Activated CD4-positive, alpha-beta T cell treated with anti-CD3 and anti-CD28 coated beads for 36 hours (primary cell): Measurements from ENCODE around the gene NBEAL2. TPM values are rescaled to one million over a fixed set of nuclear protein-coding genes. Genes with fewer than 3 reads are reported as not detected.
A peak's percentile ranks its signal among the peaks of the same experiment; 100 is the strongest.

ENCODE experiments used
- ATAC-seq: fragments of 200-7000 bp; cut with Tn5 transposase; one replicate; pipeline ENCODE4 v1.10.0; 2021; ENCODE audit warnings: mild to moderate bottlenecking, moderate library complexity
- CTCF ChIA-PET: fragments of 350-600 bp; sonication (Branson Sonifier 250); formaldehyde crosslinking; loops from one replicate; lab custom pipeline; 2021; ENCODE audit warnings: antibody characterized with exemption; lab: Charles Lee
- POLR2A ChIA-PET: fragments of 350-600 bp; sonication (Branson Sonifier 250); formaldehyde crosslinking; loops from one replicate; lab custom pipeline; 2021; ENCODE audit warnings: antibody characterized with exemption, inconsistent platforms; lab: Charles Lee
- DNase-seq: peaks from one replicate; pipeline ENCODE4 v3.0.0-alpha.2; 2020
- H3K27ac Mint-ChIP-seq: one replicate; pipeline ENCODE4 v1.8.0; 2021; ENCODE audit warnings: mixed read lengths
- H3K27me3 Mint-ChIP-seq: one replicate; pipeline ENCODE4 v1.8.0; 2021; ENCODE audit warnings: mixed read lengths
- H3K36me3 Mint-ChIP-seq: one replicate; pipeline ENCODE4 v1.8.0; 2021; ENCODE audit warnings: low read depth, mixed read lengths
- H3K4me1 Mint-ChIP-seq: one replicate; pipeline ENCODE4 v1.8.0; 2021; ENCODE audit warnings: mixed read lengths
- H3K4me3 Mint-ChIP-seq: one replicate; pipeline ENCODE4 v1.8.0; 2021; ENCODE audit warnings: mild to moderate bottlenecking, moderate library complexity, mixed read lengths
- H3K9me3 Mint-ChIP-seq: one replicate; pipeline ENCODE4 v1.8.0; 2021; ENCODE audit warnings: low read depth, mixed read lengths
- intact Hi-C, 2 experiments: fragments of 100-400 bp; cut with DNase I in 1 of 2; cut with micrococcal nuclease in 1 of 2; formaldehyde crosslinking; loops; one replicate each; pipeline versions ENCODE4 v1.14.2 to v1.15.1; 2022 to 2024; cut with DNase I, micrococcal nuclease
- total RNA-seq, 2 experiments: library from RNA; stranded (reverse); gene quantifications; one replicate each; pipeline ENCODE4 v1.2.3, GENCODE V29; 2021

Gene NBEAL2
- total RNA-seq, 2 experiments from 2014 or later: 83.4 to 84.9 TPM

DNA sequence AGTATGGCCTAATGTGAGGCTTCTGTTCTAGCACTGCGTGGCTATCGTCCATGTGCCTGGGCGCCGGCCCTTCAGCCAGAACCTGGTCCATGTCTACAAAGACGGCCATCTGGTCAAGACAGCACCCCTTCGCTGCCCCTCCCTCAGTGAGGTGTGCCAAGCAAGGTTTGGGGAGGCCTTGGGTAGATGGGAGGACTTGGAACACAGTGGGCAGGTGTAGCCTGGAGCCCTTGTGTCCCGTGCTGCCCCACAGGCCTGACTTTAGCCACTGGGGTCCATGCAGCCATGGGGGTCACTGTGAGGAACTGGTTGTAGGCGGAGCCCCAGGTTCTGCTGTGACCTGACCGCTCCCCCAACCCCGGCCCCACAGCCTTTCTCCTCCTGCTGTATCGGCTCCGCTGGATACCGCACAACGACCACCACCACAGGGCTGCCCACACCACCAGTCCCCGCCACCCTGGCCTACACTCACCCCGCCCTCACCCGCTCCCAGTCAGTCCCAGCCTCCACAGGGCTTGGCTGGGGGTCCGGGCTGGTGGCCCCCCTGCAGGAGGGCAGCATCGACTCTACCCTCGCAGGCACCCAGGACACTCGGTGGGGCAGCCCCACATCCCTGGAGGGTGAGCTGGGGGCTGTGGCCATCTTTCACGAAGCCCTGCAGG, 16.6 kb downstream of the NBEAL2 start:
- Mint-ChIP-seq H3K4me3 (no peak overlapping the region), H3K36me3 (peaks cover 14% of the 10 kb centered on the region), H3K27me3 (no peaks in the 10 kb centered on the region), H3K27ac (no peak overlapping the region), H3K4me1 (peaks cover 9% of the 10 kb centered on the region), H3K9me3 (no peaks in the 10 kb centered on the region)
- POLR2A ChIA-PET: no interaction called here
- ATAC-seq (no peak), DNase-seq (no peak)
- CTCF ChIA-PET: interaction anchor here (0.6 kb wide), 1 partner anchor 13 kb away, joined by 3 read pairs; no protein-coding TSS in a partner anchor
- intact Hi-C loops: no loop called here

DNA sequence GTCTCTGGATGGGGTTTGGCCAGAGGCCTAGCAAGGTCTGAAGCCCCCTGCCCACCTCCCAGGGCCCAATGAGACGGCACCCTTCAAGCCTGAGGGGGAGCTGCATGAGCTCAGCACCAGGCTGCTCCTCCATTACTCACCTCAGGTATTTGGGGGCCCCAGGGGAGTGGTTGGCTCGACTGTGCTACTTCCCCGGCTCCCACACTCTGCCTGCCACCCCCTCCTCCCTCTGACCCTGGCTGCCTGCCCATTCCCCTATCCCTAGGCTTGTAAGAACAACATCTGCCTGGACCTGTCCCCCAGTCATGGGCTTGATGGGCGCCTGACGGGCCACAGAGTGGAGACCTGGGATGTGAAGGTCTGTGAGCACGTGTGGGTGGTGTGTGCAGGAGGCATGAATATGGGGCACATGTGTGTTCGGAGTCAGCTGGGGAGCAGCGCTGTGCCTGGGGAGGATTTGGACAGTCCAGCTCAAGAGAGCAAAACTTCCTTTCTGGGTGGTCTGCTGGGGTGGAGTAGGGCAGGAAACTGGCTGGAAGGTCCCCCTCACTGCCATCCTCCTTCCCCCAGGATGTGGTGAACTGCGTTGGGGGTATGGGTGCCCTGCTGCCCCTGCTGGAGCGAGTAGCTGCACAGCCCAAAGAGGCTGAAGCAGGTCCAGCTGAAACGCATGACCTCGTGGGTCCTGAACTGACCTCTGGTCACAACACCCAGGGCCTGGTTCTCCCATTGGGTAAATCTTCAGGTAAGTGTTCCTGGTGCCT, 17.4 kb downstream of the NBEAL2 start:
- ChIA-PET CTCF (interaction anchor here (1.3 to 1.6 kb wide), 2 partner anchors 38 to 49 kb away, joined by 5 read pairs; no protein-coding TSS in a partner anchor), POLR2A (no interaction called here)
- Mint-ChIP-seq H3K36me3 (peaks cover 14% of the 10 kb centered on the region), H3K9me3 (no peaks in the 10 kb centered on the region), H3K27ac (peak overlapping the region; percentile 47), H3K27me3 (no peaks in the 10 kb centered on the region), H3K4me1 (peaks cover 9% of the 10 kb centered on the region), H3K4me3 (no peak overlapping the region)
- intact Hi-C loops: no loop called here
- ATAC-seq: no peak
- no peak for DNase-seq

DNA sequence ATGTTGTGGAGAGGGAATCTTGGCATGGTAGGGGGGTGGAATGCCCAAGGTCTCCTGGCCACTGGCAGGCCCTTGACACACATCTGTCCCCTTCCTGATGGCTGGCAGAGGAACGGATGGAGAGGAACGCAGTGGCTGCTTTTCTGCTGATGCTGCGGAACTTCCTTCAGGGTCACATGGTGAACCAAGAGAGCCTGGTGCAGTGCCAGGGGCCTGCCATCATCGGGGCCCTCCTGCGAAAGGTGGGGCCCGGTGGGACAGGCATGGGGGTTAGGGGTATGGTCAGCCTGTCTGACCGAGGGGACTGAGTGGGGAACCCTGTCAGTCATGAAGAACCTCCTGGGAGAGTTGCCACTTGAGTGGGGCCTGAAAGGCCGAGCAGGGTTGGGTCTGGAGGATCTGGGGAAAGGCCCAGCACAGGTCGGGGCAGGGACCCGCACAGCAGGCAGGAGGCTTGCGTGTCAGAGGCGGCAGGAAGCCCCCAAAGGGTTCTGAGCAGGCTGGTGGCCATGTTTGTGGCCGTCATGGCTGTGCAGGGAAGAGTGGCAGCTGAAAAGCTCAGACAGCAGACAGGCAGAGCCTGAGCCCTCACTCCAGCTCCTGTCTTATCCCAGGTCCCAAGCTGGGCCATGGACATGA, 18.1 kb downstream of the NBEAL2 start:
- intact Hi-C loops: loop anchor here (1.0 to 2.0 kb wide), 3 partner anchors 73 to 131 kb away; no protein-coding TSS in a partner anchor
- Mint-ChIP-seq H3K4me3 (no peak overlapping the region), H3K9me3 (no peaks in the 10 kb centered on the region), H3K4me1 (peaks cover 9% of the 10 kb centered on the region), H3K27me3 (no peaks in the 10 kb centered on the region), H3K36me3 (peaks cover 17% of the 10 kb centered on the region), H3K27ac (no peak overlapping the region)
- DNase-seq (no peak), ATAC-seq (no peak)
- CTCF ChIA-PET: interaction anchor here (0.5 to 1.7 kb wide), 10 partner anchors 38 to 893 kb away, joined by 3 to 7 read pairs (median 4); no protein-coding TSS in a partner anchor
- POLR2A ChIA-PET: interaction anchor here (0.9 kb wide), 1 partner anchor 74 kb away, joined by 3 read pairs; no protein-coding TSS in a partner anchor

DNA sequence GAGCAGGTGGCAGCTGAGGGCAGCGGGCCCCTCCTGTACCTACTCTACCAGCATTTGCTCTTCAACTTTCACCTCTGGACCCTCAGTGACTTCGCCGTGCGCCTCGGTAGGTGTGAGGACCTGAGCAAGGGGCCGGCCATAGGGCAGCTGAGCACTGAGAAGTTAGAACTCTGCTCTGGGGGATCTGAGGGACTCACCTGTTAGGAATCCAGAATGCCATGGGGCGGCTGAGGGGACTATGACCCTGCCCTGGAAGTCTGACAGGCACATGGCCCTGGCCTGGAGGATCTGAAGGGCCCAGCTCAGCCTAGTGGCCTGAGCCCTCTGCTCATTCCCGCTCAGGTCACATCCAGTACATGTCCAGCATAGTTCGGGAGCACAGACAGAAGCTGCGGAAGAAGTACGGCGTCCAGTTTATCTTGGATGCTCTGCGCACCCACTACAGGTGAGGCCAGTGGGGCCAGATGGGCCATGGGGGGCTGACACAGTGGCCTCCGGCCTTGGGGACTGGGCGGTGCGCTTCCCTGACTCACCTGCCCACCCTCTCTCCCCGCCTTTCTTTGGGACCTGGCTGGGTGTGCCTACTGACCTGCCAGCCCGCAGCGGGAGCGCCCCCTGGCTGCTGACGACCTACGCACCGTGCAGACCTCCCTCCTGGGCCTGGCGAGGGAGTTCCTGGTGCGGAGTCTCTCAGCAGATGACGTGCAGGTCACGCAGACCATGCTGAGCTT, 18.8 kb downstream of the NBEAL2 start:
- Mint-ChIP-seq H3K4me3 (no peak overlapping the region), H3K27me3 (no peaks in the 10 kb centered on the region), H3K36me3 (peaks cover 17% of the 10 kb centered on the region), H3K4me1 (peaks cover 9% of the 10 kb centered on the region), H3K27ac (no peak overlapping the region), H3K9me3 (no peaks in the 10 kb centered on the region)
- intact Hi-C loops: loop anchor here (1.0 to 2.0 kb wide), 3 partner anchors 73 to 132 kb away; no protein-coding TSS in a partner anchor
- ChIA-PET CTCF (interaction anchor here (0.5 to 1.7 kb wide), 12 partner anchors 13 to 892 kb away, joined by 3 to 7 read pairs (median 3); no protein-coding TSS in a partner anchor), POLR2A (interaction anchor here (0.9 kb wide), 1 partner anchor 75 kb away, joined by 3 read pairs; no protein-coding TSS in a partner anchor)
- ATAC-seq (peak; percentile 84), DNase-seq (peak; percentile 88)

DNA sequence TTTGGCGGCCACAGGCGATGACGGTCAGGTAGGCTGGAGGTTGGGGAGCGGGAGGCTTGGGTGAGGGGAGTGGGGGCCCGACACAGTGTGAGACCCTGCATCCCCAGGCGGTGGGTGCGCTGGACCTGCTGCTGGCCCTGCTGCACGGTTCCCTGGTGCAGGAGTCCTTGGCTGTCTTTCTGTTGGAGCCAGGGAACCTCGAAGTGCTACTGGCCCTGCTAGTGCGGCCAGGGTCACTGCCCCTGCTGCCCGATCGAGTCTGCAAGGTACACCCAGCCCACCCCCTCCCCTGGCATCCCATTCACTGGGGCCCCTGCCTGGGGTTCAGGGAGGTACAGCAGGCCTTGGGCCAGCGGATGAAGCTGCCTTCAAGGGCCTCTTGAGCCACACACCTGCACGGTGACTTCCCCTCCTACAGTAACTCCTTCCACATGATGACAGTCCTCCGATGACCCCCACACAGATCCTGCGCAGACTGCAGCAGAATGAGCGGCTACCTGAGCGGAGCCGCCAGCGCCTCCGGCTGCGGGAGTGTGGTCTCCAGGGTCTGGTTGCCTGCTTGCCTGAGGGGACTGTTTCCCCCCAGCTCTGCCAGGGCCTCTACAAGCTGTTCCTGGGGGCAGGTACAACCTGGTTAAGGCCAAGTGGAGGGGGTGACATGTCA, 19.5 kb downstream of the NBEAL2 start:
- no peaks in the 10 kb centered on the region for H3K9me3 Mint-ChIP-seq
- no peaks in the 10 kb centered on the region for H3K27me3 Mint-ChIP-seq
- ChIA-PET CTCF (interaction anchor here (0.5 to 1.7 kb wide), 7 partner anchors 14 to 459 kb away, joined by 3 to 7 read pairs (median 3); no protein-coding TSS in a partner anchor), POLR2A (no interaction called here)
- no peak for DNase-seq
- intact Hi-C loops: loop anchor here (1.0 to 2.0 kb wide), 3 partner anchors 74 to 133 kb away; no protein-coding TSS in a partner anchor
- ATAC-seq: no peak
- no peak overlapping the region for H3K27ac Mint-ChIP-seq
- H3K4me1 Mint-ChIP-seq: peaks cover 9% of the 10 kb centered on the region
- H3K4me3 Mint-ChIP-seq: no peak overlapping the region
- H3K36me3 Mint-ChIP-seq: peaks cover 23% of the 10 kb centered on the region

DNA sequence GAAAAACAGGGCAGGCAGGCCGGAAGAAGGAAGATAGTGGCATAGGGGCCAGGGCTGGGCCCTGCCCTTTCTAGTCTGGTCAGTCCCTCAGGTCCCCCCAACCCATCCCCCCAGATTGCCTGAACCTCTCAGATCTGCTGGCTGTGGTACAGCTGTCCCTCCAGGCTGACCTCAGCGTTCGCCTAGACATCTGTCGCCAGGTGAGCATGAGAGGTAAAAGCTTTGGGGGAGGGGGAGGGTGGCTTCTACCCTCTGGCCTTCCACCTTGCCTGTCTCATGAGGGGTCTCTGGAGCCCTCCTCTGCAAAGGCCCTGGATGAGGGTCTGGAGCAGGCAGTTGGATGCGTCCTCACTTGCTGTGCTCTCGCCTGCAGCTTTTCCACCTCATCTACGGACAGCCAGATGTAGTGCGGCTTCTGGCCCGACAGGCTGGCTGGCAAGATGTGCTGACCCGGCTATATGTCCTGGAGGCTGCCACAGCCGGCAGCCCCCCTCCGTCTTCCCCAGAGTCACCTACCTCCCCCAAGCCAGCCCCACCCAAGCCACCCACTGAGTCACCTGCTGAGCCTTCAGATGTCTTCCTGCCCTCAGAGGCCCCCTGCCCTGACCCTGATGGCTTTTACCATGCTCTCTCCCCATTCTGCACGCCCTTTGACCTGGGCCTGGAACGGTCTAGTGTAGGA, 20.2 kb downstream of the NBEAL2 start:
- H3K27ac Mint-ChIP-seq: no peak overlapping the region
- POLR2A ChIA-PET: no interaction called here
- H3K27me3 Mint-ChIP-seq: no peaks in the 10 kb centered on the region

DNA sequence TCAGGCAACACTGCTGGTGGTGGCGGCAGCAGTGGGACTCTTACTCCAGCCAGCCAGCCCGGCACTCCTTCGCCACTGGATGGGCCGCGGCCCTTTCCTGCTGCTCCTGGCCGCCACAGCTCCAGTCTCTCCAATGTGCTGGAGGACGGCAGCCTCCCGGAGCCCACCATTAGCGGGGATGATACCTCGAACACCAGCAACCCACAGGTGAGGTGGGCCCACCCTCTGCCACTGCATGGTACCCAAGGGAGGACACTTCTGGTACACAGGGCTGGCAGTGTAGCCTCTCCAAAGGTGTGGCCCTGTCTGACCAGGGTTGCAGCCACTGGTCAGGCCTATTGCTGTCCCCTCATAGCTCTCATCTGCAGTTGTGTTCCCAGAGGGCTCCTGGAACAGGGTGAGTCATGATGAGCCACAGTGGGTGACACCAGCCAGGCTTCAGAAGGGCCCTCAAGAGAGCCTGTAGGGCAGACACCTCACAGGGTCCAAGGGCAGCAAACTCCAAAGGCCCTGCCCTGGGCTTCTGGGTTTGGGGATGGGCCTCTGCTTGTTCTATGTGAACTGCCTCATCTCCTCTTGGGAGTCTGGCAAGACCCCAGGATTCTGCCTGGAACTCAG, 20.8 kb downstream of the NBEAL2 start:
- no peak overlapping the region for H3K27ac Mint-ChIP-seq
- ChIA-PET POLR2A (no interaction called here), CTCF (no interaction called here)
- DNase-seq: no peak
- peak; percentile 58 for ATAC-seq
- H3K27me3 Mint-ChIP-seq: no peaks in the 10 kb centered on the region
- no peaks in the 10 kb centered on the region for H3K9me3 Mint-ChIP-seq
- intact Hi-C loops: no loop called here
- no peak overlapping the region for H3K4me3 Mint-ChIP-seq
- peaks cover 9% of the 10 kb centered on the region for H3K4me1 Mint-ChIP-seq
- H3K36me3 Mint-ChIP-seq: peaks cover 21% of the 10 kb centered on the region

More for the DNA sequence above, 20.2 kb downstream of the NBEAL2 start:
- CTCF ChIA-PET: interaction anchor here (1.1 kb wide), 1 partner anchor 32 kb away, joined by 3 read pairs; no protein-coding TSS in a partner anchor
- peaks cover 22% of the 10 kb centered on the region for H3K36me3 Mint-ChIP-seq
- no peak overlapping the region for H3K4me3 Mint-ChIP-seq
- peaks cover 9% of the 10 kb centered on the region for H3K4me1 Mint-ChIP-seq
- intact Hi-C loops: loop anchor here in 1 of 2 experiments (2.0 kb wide), 1 partner anchor 75 kb away; no protein-coding TSS in a partner anchor
- ATAC-seq (no peak), DNase-seq (no peak)
- no peaks in the 10 kb centered on the region for H3K9me3 Mint-ChIP-seq

DNA sequence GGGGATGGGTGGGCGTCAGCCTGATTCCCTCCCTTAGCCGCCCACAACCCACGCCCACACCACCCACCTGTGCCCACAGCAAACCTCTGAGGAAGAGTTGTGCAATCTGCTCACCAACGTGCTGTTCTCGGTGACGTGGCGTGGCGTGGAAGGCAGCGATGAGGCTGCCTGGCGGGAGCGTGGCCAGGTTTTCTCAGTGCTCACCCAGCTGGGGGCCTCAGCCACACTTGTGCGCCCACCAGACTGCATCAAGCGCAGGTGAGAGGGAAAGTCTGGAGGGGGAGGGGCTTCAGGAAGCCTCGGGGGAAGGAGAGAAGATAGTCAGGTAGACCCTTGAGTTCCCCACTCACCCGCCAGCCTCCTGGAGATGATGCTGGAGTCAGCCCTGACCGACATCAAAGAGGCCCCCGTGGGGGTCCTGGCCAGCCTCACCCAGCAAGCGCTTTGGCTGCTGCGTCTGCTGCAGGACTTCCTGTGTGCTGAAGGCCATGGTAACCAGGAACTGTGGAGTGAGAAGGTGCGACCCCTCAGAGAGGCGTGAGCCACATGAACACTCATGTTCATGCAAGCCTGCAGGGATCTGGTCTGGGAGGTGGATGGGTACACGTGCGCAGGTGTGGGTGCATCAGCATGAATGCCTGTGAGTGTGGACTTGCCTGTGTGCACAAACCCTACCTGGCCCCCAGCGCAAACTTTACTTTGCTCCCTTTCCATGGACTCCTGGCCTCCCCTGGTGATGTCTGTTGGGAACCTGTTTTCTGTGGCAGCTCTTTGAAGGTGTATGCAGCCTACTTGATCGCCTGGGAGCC, 21.7 kb downstream of the NBEAL2 start:
- POLR2A ChIA-PET: no interaction called here
- intact Hi-C loops: no loop called here
- DNase-seq (no peak), ATAC-seq (no peak)
- Mint-ChIP-seq H3K27me3 (no peaks in the 10 kb centered on the region), H3K27ac (no peak overlapping the region), H3K4me1 (peaks cover 9% of the 10 kb centered on the region), H3K36me3 (peaks cover 27% of the 10 kb centered on the region), H3K4me3 (no peak overlapping the region), H3K9me3 (no peaks in the 10 kb centered on the region)
- CTCF ChIA-PET: no interaction called here

DNA sequence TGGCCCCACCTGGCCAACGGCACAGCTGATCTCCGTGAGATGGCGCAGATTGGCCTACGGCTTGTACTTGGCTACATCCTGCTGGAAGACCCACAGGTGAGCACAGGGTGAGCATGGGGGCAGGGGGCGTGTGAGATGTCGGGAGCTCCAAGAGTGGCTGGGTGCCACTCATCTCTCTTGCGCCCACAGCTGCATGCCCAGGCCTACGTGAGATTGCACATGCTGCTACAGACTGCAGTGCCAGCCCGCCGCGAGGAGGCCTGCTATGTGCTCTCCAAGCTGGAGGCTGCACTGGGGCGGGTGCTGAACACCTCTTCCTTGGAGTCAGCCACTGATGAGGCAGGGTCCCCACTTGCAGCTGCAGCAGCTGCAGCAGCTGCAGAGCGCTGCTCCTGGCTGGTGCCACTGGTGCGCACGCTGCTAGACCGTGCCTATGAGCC, 22.3 kb downstream of the NBEAL2 start:
- H3K36me3 Mint-ChIP-seq: peaks cover 30% of the 10 kb centered on the region
- H3K27me3 Mint-ChIP-seq: no peaks in the 10 kb centered on the region
- intact Hi-C loops: no loop called here
- no peak for DNase-seq
- ChIA-PET CTCF (no interaction called here), POLR2A (no interaction called here)
- peaks cover 9% of the 10 kb centered on the region for H3K4me1 Mint-ChIP-seq
- H3K27ac Mint-ChIP-seq: no peak overlapping the region
- H3K4me3 Mint-ChIP-seq: no peak overlapping the region
- H3K9me3 Mint-ChIP-seq: no peaks in the 10 kb centered on the region
- ATAC-seq: no peak
